CD14-positive monocyte (primary cell): ENCODE data around the gene SNRNP27. TPM values are rescaled to one million over a fixed set of nuclear protein-coding genes. Genes with fewer than 3 reads are reported as not detected.

ENCODE experiments used
- DNase-seq, 3 donors: peaks; one replicate each; pipeline ENCODE4 v3.0.0-alpha.2; 2011 to 2022
- H2AFZ ChIP-seq: 2 replicates; pipeline ENCODE4 v1.6.0; 2012; ENCODE audit warnings: mild to moderate bottlenecking, low read depth, low read length, inconsistent platforms; ENCODE audit not compliant: insufficient read depth, poor library complexity, severe bottlenecking
- H3K27ac ChIP-seq, 2 donors: 1 replicate in 1 of 2; 2 replicates in 1 of 2; pipeline ENCODE4 v1.5.1; 2012 to 2013; ENCODE audit warnings: low read length in 2 of 2, control low read depth in 1 of 2, inconsistent platforms in 1 of 2, low read depth in 1 of 2, mild to moderate bottlenecking in 1 of 2
- H3K27me3 ChIP-seq, 2 donors: one replicate each; pipeline versions ENCODE4 v1.6.0 to v1.6.1; 2011 to 2013; ENCODE audit warnings: low read length in 2 of 2; ENCODE audit not compliant: control insufficient read depth in 2 of 2, insufficient read depth in 2 of 2
- H3K36me3 ChIP-seq, 2 donors: replicated peaks in 1 of 2; 1 replicate in 1 of 2; 2 replicates in 1 of 2; pipeline versions ENCODE4 v1.5.1 to v1.6.1; 2012 to 2013; ENCODE audit warnings: low read length in 2 of 2, control low read depth in 1 of 2, inconsistent platforms in 1 of 2, mild to moderate bottlenecking in 1 of 2; ENCODE audit not compliant: insufficient read depth in 2 of 2, control insufficient read depth in 1 of 2
- H3K4me1 ChIP-seq, 2 donors: 1 replicate in 1 of 2; 2 replicates in 1 of 2; pipeline versions ENCODE4 v1.5.1 to v1.6.1; 2012 to 2013; ENCODE audit warnings: low read length in 2 of 2, control low read depth in 1 of 2, inconsistent platforms in 1 of 2, mild to moderate bottlenecking in 1 of 2, moderate library complexity in 1 of 2; ENCODE audit not compliant: insufficient read depth in 2 of 2, control insufficient read depth in 1 of 2
- H3K4me2 ChIP-seq: replicated peaks from 2 replicates; pipeline ENCODE3; 2012; ENCODE audit warnings: low read length, moderate library complexity, mild to moderate bottlenecking; ENCODE audit not compliant: poor library complexity, severe bottlenecking; ENCODE audit errors: extremely low read depth
- H3K4me3 ChIP-seq, 3 experiments: fragments of 200-600 bp in 1 of 3; sonication (generic) in 1 of 3; replicated peaks in 1 of 3; 1 replicate in 2 of 3; 2 replicates in 1 of 3; pipeline ENCODE4 v1.5.1; 2011 to 2013; ENCODE audit warnings: low read length in 3 of 3, mild to moderate bottlenecking in 3 of 3, control low read depth in 2 of 3, low read depth in 2 of 3, inconsistent platforms in 1 of 3, moderate library complexity in 1 of 3
- H3K79me2 ChIP-seq: 2 replicates; pipeline ENCODE4 v1.6.0; 2012; ENCODE audit warnings: mild to moderate bottlenecking, control low read depth, inconsistent platforms, low read length, moderate library complexity; ENCODE audit not compliant: insufficient read depth
- H3K9ac ChIP-seq: 2 replicates; pipeline ENCODE4 v1.6.0; 2017; ENCODE audit warnings: low read length, mild to moderate bottlenecking; ENCODE audit not compliant: insufficient read depth, poor library complexity, severe bottlenecking
- H3K9me3 ChIP-seq, 2 donors: replicated peaks in 1 of 2; 1 replicate in 1 of 2; 2 replicates in 1 of 2; pipeline versions ENCODE4 v1.5.1 to v1.6.1; 2012 to 2013; ENCODE audit warnings: low read length in 2 of 2, control low read depth in 1 of 2; ENCODE audit not compliant: control insufficient read depth in 1 of 2, insufficient read depth in 1 of 2
- H4K20me1 ChIP-seq: 2 replicates; pipeline ENCODE4 v1.6.0; 2012; ENCODE audit warnings: mild to moderate bottlenecking, low read length, control low read depth, moderate library complexity; ENCODE audit not compliant: insufficient read depth
- H3K27ac Mint-ChIP-seq, 7 donors: one replicate each; pipeline ENCODE4 v1.8.0; 2020; ENCODE audit warnings: mild to moderate bottlenecking in 7 of 7, mixed read lengths in 7 of 7, moderate library complexity in 6 of 7, inconsistent platforms in 2 of 7
- H3K27me3 Mint-ChIP-seq, 3 donors: one replicate each; pipeline ENCODE4 v1.8.0; 2021 to 2022; ENCODE audit warnings: low read depth in 3 of 3, mild to moderate bottlenecking in 3 of 3, mixed read lengths in 3 of 3, moderate library complexity in 3 of 3, inconsistent platforms in 1 of 3
- H3K36me3 Mint-ChIP-seq, 2 donors: one replicate each; pipeline ENCODE4 v1.8.0; 2020; ENCODE audit warnings: mixed read lengths in 2 of 2, inconsistent platforms in 1 of 2, mild to moderate bottlenecking in 1 of 2
- H3K4me1 Mint-ChIP-seq: one replicate; pipeline ENCODE4 v1.8.0; 2020; ENCODE audit warnings: mild to moderate bottlenecking, mixed read lengths
- H3K4me3 Mint-ChIP-seq, 2 donors: one replicate each; pipeline ENCODE4 v1.8.0; 2020; ENCODE audit warnings: mild to moderate bottlenecking in 2 of 2, mixed read lengths in 2 of 2, moderate library complexity in 1 of 2
- H3K9me3 Mint-ChIP-seq, 7 donors: one replicate each; pipeline ENCODE4 v1.8.0; 2020 to 2022; ENCODE audit warnings: mixed read lengths in 7 of 7, mild to moderate bottlenecking in 6 of 7, moderate library complexity in 6 of 7, inconsistent platforms in 2 of 7
- WGBS: methylation state at CpG from one replicate; pipeline ENCODE4 v1.1.5; 2013; ENCODE audit warnings: missing lambda C conversion rate; ENCODE audit not compliant: insufficient coverage; 5-methylcytosine and 5-hydroxymethylcytosine counted together
- intact Hi-C, 2 donors: fragments of 100-400 bp; cut with micrococcal nuclease; formaldehyde crosslinking; loops; one replicate each; pipeline versions ENCODE4 v1.15.0 to v1.15.1; 2023
- polyA plus RNA-seq, 3 donors: library from polyadenylated mRNA; depleted of rRNA in 1 of 3; unstranded in 2 of 3; stranded (reverse) in 1 of 3; fragments of 300-500 nt in 2 of 3; fragments of >200 nt in 1 of 3; fragmentation: Illumina TruSeq in 2 of 3; gene quantifications; 1 replicate in 2 of 3; 2 replicates in 1 of 3; pipeline ENCODE4 v1.2.3, GENCODE V29; 2012 to 2021
- TF ChIP-seq, protein P1 (sequence below): fragments of 200-600 bp; IDR thresholded peaks from one replicate; pipeline ENCODE4 v1.8.0; 2022; ENCODE audit warnings: antibody characterized with exemption, mild to moderate bottlenecking

Gene SNRNP27
- polyA plus RNA-seq, 3 donors: 15.6 to 54.8 (median 47.4) TPM

DNA sequence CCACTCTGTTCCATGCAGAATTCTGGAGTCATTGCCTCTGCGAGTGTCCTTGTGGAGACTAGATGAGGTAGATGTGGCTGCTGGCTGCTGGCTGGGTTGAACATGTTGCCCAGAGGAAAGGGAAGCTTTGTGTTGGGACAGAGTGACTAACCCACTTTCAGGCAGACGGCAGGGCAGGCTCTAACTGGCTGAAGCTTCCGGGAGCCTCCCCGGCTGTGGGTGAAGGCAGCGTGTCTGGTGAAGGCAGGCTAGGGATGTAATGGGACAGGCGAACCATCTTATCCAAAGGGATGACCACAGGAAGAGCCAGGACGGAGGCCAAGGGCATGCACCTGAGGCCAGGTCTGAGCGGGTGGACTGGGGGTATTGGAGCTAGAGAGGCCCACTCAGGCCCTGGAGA is 51.7 kb downstream of the SNRNP27 start:
- peak overlapping the region; percentile 20 to 76 for H3K4me3 Mint-ChIP-seq

DNA sequence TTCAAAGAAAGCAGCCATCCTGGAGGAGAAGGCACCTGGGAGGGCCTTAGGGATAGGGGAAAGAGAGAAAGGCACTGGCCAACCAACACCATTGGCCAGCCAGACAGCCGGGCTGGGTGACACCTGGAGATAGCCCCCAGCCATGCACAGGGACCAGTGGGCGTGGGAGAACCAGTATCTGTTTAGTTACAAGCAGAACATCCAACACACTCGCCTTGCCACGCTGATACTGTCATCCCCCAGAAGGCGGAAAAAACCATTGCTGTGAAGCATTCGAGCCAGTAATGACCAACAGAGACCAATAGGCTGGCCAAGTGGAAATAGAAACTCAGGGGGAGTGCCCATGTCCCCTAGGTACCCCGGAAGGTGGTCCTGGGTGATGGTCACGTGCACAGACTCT is 52.2 kb downstream of the SNRNP27 start:
- peak in 1 of 3 donors; percentile 41 for DNase-seq
- WGBS: 92% methylated on average over 3 of the region's 8 CpGs
- H2AFZ ChIP-seq: peak overlapping the region; percentile 6

More for the DNA sequence above, 51.7 kb downstream of the SNRNP27 start:
- TF ChIP-seq, protein P1, sequence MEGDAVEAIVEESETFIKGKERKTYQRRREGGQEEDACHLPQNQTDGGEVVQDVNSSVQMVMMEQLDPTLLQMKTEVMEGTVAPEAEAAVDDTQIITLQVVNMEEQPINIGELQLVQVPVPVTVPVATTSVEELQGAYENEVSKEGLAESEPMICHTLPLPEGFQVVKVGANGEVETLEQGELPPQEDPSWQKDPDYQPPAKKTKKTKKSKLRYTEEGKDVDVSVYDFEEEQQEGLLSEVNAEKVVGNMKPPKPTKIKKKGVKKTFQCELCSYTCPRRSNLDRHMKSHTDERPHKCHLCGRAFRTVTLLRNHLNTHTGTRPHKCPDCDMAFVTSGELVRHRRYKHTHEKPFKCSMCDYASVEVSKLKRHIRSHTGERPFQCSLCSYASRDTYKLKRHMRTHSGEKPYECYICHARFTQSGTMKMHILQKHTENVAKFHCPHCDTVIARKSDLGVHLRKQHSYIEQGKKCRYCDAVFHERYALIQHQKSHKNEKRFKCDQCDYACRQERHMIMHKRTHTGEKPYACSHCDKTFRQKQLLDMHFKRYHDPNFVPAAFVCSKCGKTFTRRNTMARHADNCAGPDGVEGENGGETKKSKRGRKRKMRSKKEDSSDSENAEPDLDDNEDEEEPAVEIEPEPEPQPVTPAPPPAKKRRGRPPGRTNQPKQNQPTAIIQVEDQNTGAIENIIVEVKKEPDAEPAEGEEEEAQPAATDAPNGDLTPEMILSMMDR: no peak
- DNase-seq: peak; percentile 84 to 91 (median 90)
- peaks cover 61 to 65% of the 10 kb centered on the region in 2 donors for H3K4me1 ChIP-seq
- H4K20me1 ChIP-seq: peaks cover 21% of the 10 kb centered on the region
- Mint-ChIP-seq H3K4me1 (peaks cover 67% of the 10 kb centered on the region), H3K27ac (peak overlapping the region; percentile 94 to 98 (median 97)), H3K27me3 (no peaks in the 10 kb centered on the region), H3K36me3 (peaks cover 38 to 41% of the 10 kb centered on the region in 2 donors), H3K9me3 (peaks cover 0 to 2% (median 0%) of the 10 kb centered on the region in 7 donors)
- WGBS: 10% methylated on average over 7 of the region's 8 CpGs
- peaks cover 17% of the 10 kb centered on the region for H3K79me2 ChIP-seq
- H3K9ac ChIP-seq: peak overlapping the region; percentile 53
- peak overlapping the region; percentile 6 for H2AFZ ChIP-seq
- intact Hi-C loops: loop anchor here in 1 of 2 donors (5.0 kb wide), 1 partner anchor 33 kb away; no protein-coding TSS in a partner anchor
- H3K9me3 ChIP-seq: no peaks in the 10 kb centered on the region
- H3K27ac ChIP-seq: peak overlapping the region; percentile 71 to 92
- H3K4me3 ChIP-seq: peak overlapping the region in 1 of 3 experiments; percentile 23
- no peaks in the 10 kb centered on the region for H3K27me3 ChIP-seq
- peak overlapping the region; percentile 28 for H3K4me2 ChIP-seq
- peaks cover 28 to 30% of the 10 kb centered on the region in 2 donors for H3K36me3 ChIP-seq

More for the DNA sequence above, 52.2 kb downstream of the SNRNP27 start:
- H3K27me3 ChIP-seq: no peaks in the 10 kb centered on the region
- Mint-ChIP-seq H3K27ac (peak overlapping the region; percentile 94 to 98 (median 97)), H3K36me3 (peaks cover 33 to 36% of the 10 kb centered on the region in 2 donors), H3K4me1 (peaks cover 67% of the 10 kb centered on the region), H3K4me3 (peak overlapping the region in 1 of 2 donors; percentile 76), H3K27me3 (no peaks in the 10 kb centered on the region), H3K9me3 (peaks cover 0 to 2% (median 0%) of the 10 kb centered on the region in 7 donors)
- TF ChIP-seq, protein P1: no peak
- H3K79me2 ChIP-seq: peaks cover 12% of the 10 kb centered on the region
- intact Hi-C loops: loop anchor here in 1 of 2 donors (2.0 to 5.0 kb wide), 2 partner anchors 34 to 39 kb away; no protein-coding TSS in a partner anchor
- peak overlapping the region; percentile 53 for H3K9ac ChIP-seq
- peaks cover 61 to 65% of the 10 kb centered on the region in 2 donors for H3K4me1 ChIP-seq
- peak overlapping the region; percentile 28 for H3K4me2 ChIP-seq
- peaks cover 23 to 25% of the 10 kb centered on the region in 2 donors for H3K36me3 ChIP-seq
- peak overlapping the region in 1 of 3 experiments; percentile 53 for H3K4me3 ChIP-seq
- H3K27ac ChIP-seq: peak overlapping the region; percentile 71 to 92
- H3K9me3 ChIP-seq: no peaks in the 10 kb centered on the region
- H4K20me1 ChIP-seq: peaks cover 16% of the 10 kb centered on the region
